Adipose tissue (tissue), 3 donors: ENCODE results near the gene FUT9. TPM values are rescaled to one million over a fixed set of nuclear protein-coding genes. Genes with fewer than 3 reads are reported as not detected.
"Not testable (repeated sequence)": the region's sequence is repeated elsewhere in the genome, so short reads cannot be mapped to it uniquely, and the experiment has no call there.

Experiments used
- H3K27ac ChIP-seq: one replicate; pipeline ENCODE4 v1.5.1; 2013; ENCODE audit warnings: low read depth, low read length
- WGBS, 3 donors: extraction: QIAGEN DNeasy Blood & Tissue Kit; methylation state at CpG; one replicate each; pipeline ENCODE4 v1.1.7; 2013; 5-methylcytosine and 5-hydroxymethylcytosine counted together
- polyA plus RNA-seq, 3 donors: library from polyadenylated mRNA; stranded (reverse); fragments of 200-250 nt; gene quantifications; one replicate each; pipeline ENCODE4 v1.2.3, GENCODE V29; 2013
- donor health status: healthy with polysubstance abuse.
- donor health status: Bipolar disorder and iron deficiency.
- donor health status: healthy.

The FUT9 gene
- polyA plus RNA-seq, 3 donors = 0.05 to 0.16 TPM; not detected in 1

DNA sequence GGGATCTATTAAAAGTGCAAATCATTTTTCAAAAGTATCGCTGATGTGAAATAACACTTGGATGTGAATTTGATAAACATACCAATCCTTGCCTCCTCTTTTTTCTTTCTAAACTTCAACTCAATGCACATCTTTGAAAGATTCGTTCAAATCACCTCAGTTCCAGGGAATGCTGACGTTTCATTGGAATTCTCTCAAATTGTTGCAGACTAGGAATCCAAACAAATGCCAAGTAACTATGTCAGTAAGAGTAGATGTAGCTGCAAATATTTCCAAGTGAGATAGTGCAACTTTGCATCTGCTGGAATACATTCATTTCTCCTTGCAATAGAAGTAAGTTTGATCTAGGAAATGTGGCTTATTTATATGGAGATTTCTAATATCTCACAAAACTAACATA is 220.7 kb downstream of the FUT9 start:
- 50 to 54% (median 52%) methylated on average over 3 of the region's 3 CpGs for WGBS, 3 donors
- H3K27ac ChIP-seq = no peak overlapping the region

DNA sequence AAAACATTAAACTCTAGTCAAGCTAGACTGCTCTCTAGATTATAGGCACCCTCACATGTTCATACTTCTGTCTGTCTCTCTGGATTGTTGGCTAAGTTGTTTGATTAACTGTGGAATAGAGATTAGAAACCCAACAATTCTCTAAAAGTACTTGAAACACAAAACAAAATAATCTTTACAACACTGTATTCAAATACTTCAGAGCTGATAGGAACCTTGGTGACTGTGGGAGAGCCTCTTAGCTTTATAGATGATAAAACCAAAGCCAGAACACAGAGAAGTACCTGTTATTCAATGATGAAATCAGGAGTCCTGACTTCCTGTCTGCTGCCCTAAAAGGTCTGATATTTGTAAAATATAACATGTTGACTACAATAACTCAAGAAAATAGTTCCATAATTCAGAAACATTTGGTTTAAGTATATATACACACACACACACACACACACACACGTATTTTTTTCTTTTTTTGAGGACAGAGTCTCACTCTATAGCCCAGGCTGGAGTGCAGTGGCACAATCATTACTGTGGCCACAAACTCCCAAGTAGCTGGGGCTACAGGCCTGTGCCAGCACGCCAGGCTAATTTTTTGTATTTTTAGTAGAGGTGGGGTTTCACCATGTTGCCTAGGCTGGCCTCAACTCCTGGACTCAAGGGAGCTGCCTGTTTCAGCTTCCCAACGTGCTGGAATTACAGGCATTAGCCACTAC is 222.0 kb downstream of the FUT9 start:
- no peak overlapping the region for H3K27ac ChIP-seq
- 55 to 61% (median 58%) methylated on average over 3 of the region's 3 CpGs for WGBS, 3 donors

DNA sequence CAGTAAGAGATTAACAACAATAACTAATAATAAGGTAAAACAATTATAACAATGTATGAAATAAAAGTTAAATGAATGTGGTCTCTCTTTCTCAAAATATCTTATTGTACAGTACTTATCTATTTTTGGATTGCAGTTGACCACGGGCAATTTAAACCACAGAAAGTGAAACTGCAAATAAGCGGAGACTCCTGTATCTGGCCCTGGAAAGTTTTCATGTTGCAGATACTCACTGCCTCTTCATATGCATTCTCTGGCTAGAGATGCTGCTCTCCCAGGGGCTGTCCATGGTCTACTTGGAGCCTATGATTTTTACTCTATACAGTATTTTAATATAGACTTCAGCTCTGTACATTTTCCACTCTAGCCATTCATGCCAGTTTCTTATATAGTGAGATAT is 230.8 kb downstream of the FUT9 start:
- no peak overlapping the region for H3K27ac ChIP-seq
- 35 to 76% (median 40%) methylated on average over 2 of the region's 2 CpGs for WGBS, 3 donors

DNA sequence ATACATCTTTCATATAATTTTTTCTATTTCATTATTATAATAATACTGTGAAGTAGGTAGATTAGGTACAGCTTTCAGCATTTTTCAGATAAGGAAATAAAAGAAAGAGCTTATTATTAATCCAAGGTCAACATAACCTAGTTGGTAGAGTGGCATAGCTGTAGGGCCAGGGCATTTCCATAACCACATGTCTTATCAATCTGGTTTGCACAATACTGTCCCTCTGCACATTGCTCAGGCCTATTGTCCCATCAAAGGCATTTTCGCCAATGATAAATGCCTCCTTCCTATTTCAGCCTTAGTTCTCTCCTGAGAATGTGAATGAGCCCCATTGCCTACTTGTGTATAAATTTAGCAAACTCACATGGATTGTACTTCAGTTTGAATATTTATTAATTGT is 234.0 kb downstream of the FUT9 start:
- WGBS, 3 donors = 57 to 83% (median 63%) methylated on average over 1 of the region's 1 CpG
- no peak overlapping the region for H3K27ac ChIP-seq

DNA sequence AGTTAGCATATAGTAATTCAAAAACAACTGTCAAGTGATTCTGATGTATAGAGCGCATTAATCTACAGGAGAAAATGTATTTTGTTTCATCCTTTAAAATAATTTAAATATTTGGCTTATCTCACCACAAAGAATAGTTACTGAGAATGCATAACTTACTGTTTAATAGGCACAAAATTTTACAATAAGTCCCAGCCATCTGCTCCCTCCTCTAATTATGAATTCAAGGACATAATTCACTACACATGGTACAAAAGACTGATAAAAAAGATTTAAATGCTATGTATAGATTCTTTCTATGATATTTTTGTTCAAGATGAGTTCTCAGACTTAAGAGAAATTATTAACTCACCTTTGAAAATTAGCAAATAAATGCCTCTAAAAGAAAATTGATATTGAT is 242.0 kb downstream of the FUT9 start:
- H3K27ac ChIP-seq = no peak overlapping the region
- 86 to 95% (median 90%) methylated on average over 1 of the region's 1 CpG for WGBS, 3 donors

DNA sequence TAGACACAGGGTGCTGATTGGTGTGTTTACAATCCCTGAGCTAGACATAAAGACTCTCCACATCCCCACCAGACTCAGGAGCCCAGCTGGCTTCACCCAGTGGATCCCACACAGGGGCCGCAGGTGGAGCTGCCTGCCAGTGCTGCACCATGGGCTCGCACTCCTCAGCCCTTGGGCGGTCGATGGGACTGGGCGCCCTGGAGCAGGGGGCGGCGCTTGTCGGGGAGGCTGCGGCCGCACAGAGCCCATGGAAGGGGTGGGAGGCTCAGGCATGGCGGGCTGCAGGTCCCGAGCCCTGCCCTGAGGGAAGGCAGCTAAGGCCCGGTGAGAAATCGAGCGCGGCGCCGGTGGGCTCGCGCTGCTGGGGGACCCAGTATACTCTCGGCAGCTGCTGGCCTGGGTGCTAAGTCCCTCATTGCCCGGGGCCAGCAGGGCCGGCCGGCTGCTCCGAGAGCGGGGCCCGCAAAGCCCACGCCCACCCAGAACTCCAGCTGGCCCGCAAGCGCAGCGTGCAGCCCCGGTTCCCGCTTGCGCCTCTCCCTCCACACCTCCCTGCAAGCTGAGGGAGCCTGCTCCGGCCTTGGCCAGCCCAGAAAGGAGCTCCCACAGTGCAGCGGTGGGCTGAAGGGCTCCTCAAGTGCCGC is 245.1 kb downstream of the FUT9 start:
- WGBS, 3 donors = 94 to 96% (median 94%) methylated on average over 37 of the region's 37 CpGs
- H3K27ac ChIP-seq = not testable (repeated sequence)
